NOMO-1 treated with dmso at 0.1 percent for 144 hours (cell line): ENCODE data around the gene TRIP11.

ENCODE experiments used
- DNase-seq: peaks from one replicate; lab custom pipeline; 2025; ENCODE audit not compliant: unreplicated experiment; lab: John Stamatoyannopoulos, UW

Gene TRIP11

GRCh38 chr14:91961297-91962220, 78.3 kb downstream of the TRIP11 start:
- DNase-seq = no peak

DNA sequence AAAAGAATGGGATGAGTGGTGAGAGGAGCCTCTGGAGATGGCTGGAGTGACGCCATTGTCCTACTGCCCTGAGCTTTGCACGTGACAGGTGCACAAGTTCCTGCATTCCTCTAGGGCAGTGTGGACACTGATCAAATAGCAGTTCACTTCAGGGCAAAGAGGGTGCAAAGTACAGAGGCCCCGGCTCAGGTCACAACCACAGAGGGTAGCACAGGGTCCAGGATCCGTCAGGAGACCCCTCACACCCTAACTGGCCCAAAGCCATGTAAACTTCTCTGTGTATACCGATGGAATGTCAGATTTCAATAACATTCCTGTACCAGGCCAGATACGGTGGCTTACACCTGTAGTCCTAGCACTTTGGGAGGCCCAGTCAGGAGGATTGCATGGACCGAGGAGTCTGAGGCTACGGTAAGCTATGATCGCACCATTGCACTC, 82.0 kb downstream of the TRIP11 start:
- no peak for DNase-seq

DNA sequence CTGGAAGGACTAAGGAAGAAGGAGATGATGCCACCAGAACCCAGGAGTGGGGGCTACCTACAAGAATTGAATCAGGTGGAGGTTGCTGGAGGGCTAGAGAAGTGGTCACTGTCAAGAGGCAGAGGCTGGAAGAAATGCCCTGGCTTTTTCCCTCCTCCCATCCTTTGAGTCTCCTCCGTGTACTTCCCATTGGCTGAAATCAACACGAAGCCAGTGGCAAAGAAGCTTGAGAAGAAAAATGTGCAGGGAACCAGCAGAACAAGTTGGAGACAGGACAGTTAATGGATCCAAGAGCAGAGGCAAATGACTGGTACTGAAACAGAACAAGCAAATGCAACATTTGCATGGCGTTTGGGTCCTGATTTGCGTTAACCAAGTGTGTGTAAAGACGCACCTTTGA, 83.2 kb downstream of the TRIP11 start:
- no peak for DNase-seq

- DNase-seq = no peak
Observed at GRCh38 chr14:91955168-91955567, 84.7 kb downstream of the TRIP11 start.

DNA sequence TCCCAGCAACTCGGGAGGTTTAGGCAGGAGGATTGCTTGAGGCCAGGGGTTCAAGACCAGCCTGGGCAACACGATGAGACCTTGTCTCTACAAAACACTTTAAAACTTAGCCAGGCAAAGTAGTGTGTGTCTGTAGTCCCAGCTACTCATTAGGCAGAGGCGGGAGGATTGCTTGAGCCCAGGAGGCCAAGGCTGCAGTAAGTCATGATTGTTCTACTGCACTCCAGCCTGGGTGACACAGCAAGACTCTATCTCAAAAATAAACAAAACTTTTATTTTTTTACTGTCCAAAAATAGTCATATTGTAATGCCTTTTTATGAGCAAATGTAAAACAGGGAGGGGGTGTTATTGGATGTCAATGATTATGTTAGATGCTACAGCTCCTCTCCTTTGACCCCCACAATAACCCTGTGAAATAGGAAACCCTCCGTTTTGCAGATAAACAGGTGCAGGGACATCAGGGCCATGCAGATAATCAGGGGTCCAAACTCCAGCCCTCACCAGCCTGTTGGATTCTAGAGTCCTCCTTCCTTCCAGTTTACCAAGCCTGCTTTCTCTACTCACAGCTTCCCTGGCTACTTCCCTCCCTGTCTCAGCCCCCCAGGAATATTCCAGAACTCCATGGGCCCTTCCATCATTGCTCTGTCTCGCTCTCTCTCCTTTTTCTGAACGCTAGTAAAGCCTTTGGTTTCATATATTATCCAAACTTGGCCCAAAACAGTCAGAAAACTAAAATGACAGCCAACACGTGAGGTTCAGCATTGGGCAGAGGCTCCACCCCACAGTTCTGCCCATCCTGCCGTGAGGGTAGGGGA, 86.5 kb downstream of the TRIP11 start:
- no peak for DNase-seq

- no peak for DNase-seq
Observed at GRCh38 chr14:91947475-91948184, 92.2 kb downstream of the TRIP11 start, which contains the start of gene FBLN5. Gene FBLN5 (minus strand): TSS chr14:91947694. CDS start chr14:91947229, 465 bp downstream.

DNA sequence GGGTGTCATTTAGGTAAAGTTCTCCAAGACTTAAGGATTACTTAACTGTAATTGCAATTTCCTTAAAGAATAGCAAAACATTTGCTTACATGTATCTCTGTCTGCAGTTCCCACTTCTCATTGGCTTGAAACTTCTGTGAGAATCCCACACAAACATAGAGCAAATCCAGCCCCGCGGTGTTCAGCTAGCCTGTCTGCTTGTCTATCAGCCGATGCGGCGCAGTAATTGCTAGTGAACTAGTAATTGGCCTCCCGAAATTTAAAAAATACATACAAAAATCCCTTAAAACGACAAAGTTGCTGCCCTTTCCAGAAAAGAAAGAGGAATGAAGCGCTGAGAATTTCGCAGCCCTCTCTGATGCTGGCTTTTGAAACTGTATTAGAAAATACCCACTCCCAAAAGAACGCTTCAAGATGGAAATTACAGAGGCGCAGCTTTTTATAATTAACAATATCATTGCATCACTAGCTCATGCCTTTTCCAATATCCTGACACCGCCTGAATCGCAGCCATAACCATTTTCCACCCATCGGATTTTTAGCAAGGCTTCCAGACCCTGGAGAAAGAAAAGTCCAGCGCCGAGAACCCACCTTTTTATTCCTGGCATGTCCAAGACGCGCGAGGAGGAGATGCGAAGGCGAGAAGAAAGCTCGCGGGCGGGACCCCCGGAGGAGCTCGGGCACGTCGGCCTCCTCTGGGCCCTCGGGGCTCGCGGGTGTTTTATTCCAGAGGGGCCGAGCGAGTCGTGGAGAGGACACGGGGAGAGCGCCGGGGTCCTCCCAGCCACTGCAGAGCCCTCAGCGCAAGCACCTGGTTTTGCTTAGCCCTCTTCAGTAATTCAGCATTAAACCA, 93.0 kb downstream of the TRIP11 start:
- no peak for DNase-seq

- no peak for DNase-seq
Observed at GRCh38 chr14:91945751-91946621, 93.9 kb downstream of the TRIP11 start.

DNA sequence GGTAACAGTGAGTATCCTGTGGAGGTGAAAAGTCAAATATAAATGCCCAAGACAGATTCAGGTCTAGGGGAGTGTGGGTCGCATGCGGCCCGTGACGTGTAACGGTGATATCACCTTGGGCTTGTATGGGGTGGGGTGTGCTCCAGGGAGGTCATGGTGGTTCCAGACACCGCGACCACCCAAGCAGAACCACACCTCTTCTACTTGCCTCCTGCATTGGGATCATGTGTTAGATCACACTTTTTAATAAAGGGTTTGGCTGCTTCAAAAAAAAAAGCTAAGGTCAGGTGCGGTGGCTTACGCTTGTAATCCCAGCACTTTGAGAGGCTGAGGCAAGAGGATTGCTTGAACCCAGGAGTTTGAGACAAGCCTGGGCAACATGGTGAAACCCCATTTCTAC, 96.9 kb downstream of the TRIP11 start:
- no peak for DNase-seq

GRCh38 chr14:91942128-91942527, 97.7 kb downstream of the TRIP11 start:
- DNase-seq = no peak

GRCh38 chr14:91940209-91940608, 99.7 kb downstream of the TRIP11 start:
- no peak for DNase-seq

- DNase-seq = no peak
Observed at GRCh38 chr14:91935586-91935985, 104.3 kb downstream of the TRIP11 start.

GRCh38 chr14:91934554-91935285, 105.1 kb downstream of the TRIP11 start:
- DNase-seq = no peak

DNA sequence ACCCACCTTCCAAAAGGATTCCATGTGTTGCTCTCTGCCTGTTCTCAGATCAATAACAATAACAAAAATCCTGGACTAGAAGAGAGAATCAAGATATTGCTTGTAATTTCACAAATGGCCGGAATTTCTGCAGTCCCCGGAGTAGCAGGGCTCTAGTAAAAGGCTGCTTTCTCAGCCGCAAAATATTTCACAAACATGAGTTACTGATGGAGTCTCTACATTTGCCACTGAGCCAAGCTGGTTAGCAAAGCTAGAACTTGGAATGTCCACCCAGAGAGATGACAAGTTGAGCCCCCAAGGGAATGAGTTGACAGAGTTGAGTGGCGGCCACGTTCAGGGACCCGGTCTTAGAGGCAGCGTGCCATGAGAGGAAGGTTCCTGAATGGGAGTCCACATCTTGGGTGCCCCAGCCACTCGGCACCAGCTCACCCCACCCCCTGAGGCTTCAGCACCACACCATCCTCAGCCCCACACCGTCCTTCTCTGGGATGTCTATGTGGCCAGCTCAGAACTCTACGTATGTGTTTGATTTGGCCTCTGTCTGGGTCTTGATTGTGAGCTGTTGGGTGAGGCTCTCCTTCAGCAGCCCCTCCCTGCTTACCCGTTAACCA, 108.3 kb downstream of the TRIP11 start:
- no peak for DNase-seq

DNA sequence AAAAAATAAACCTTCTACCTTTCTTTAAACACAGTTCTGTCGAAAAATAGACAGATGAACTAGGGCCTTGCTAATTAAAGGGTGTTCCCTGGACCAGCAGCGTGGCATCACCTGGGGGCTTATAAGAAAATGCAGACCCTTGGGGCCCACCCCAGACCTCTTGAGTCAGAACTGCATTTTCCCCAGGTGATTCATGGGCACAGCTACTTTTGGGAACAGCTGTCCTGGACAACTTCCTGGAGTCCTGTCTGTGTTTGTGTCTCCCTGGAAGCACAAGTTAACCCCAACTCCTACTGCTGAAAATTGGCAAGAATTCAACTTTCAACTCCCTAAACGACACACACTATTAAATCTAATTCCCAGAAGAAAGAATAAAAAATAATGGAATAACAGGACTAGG, 110.2 kb downstream of the TRIP11 start:
- DNase-seq = no peak

DNA sequence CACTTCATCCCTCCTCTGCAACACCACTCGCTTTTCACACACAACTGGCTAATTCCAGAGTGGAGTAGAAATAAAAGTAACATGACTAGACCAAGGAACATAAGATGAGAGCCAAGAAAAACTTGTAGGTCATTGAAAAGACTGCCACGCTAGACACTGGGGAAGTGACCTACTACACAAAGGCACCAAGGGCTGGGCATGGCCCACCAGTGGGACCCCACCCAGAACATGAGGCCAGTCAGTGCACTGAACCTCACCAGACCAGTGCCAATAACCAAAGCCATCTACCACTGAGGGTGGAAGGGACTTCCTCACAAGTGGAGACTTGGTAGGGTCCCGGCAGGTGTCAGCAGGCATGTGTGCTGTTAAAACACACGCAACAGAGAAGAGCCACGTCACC, 112.1 kb downstream of the TRIP11 start:
- no peak for DNase-seq

DNA sequence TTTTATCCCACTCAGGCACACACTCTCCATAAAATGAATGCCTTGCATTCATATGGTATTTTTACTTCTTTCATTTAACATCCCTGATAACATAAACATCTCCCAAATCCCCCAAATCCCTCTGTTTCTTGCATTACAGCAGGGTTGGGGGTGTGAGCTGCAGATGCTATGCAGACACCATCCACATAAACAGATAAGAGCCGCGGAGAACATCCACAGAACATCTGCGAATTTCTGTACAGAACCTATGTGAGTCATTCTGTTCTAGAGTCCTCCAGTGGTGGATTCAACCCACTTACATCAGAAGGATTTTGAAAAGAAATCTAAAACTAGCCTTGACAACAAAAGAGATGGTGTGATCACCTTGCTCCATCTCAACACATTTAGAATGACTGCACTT, 112.7 kb downstream of the TRIP11 start:
- DNase-seq = no peak

- DNase-seq = no peak
Observed at GRCh38 chr14:91926131-91926890, 113.5 kb downstream of the TRIP11 start.
